ELF-1 (cell line): ENCODE measurements around the gene SLC35G2.
"Not testable (repeated sequence)": the region's sequence is repeated elsewhere in the genome, so short reads cannot be mapped to it uniquely, and the experiment has no call there.

Source experiments
- DNase-seq: peaks from one replicate; pipeline ENCODE4 v3.0.0-alpha.2; 2016; ENCODE audit warnings: low read depth, low spot score

SLC35G2 gene

DNA sequence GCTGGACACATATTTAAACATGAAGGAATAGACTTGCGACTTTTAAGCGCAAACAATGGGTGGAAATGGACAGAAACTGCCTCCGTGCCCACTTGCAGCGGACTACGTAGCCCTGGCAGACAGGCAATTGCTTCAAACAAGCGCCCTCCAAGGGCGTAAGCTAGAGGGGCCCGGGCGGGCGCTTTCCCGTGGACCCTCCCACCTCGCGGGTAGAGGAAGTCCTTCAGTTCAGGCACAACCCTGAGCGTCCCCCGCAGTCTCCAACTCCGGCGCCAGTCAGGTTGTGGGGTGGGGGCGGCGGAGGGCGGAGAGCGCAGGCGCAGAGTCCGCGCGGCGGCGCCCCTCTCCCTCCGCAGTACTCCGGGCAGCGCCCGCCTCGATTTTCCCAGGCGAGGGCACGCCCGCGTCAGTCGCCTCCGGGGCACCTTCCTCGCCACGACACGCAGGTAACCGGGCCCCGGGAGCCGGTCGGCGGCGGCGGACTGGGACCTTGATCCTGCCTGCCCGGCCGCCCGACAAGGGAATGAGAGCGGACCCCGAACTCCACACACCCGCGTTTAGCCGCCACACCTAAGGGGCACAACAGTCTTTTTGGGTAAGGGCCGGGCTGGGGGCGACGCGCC lies at the start of gene SLC35G2:
Gene SLC35G2, plus strand, starts transcription at position 358 of the 623 bp plus-strand sequence. CDS start 35,335 bp downstream, outside the sequence.
- peak; percentile 71 for DNase-seq

- DNase-seq, result no peak
Observed at GRCh38 chr3:136772709-136773108, 46.2 kb upstream of the SLC35G2 start.

GRCh38 chr3:136778865-136779264 lies 40.1 kb upstream of the SLC35G2 start:
- DNase-seq, result no peak

DNA sequence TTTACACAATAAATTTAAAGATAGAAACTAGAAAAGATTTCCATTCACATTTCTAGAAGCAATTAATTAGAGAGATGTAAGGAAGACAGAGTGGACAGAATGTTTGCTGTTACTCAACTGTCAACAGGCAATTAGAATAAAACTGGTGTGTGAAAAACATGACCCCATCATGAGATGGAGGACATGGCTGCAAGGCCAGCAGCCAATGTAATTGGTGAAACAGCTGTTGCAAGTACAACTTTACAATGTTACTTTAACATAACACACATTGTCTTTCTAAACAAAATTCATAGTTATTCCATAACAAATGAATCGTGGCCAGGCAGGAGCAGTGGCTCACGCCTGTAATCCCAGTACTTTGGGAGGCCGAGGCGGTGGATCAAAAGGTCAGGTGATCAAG lies 38.2 kb upstream of the SLC35G2 start:
- no peak for DNase-seq

GRCh38 chr3:136783708-136784191 lies 35.2 kb upstream of the SLC35G2 start:
- no peak for DNase-seq

- DNase-seq, result no peak
Observed at GRCh38 chr3:136787349-136787748, 31.6 kb upstream of the SLC35G2 start.

GRCh38 chr3:136788154-136788553 lies 30.8 kb upstream of the SLC35G2 start:
- DNase-seq, result no peak

GRCh38 chr3:136789976-136790375 lies 28.9 kb upstream of the SLC35G2 start:
- DNase-seq, result no peak

DNA sequence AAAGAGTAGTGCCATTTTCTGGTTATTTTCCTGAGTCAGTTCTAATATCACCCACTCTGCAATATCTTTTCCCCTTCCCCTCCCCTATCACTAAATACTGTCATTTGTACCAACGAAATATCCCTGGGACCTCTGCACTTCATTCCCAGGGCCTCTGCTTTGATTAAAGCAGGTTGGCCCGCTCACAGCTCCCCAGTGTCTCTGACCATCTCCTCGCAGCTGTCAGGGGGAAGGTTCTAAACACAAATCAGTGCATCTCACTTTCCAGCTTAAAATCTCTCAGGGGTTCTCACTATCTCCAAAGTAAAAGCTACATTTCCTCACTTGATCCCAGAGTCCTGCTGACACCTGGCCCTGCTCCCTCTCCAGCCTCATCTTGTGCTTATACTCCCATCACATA lies 28.1 kb upstream of the SLC35G2 start:
- DNase-seq, result no peak

DNA sequence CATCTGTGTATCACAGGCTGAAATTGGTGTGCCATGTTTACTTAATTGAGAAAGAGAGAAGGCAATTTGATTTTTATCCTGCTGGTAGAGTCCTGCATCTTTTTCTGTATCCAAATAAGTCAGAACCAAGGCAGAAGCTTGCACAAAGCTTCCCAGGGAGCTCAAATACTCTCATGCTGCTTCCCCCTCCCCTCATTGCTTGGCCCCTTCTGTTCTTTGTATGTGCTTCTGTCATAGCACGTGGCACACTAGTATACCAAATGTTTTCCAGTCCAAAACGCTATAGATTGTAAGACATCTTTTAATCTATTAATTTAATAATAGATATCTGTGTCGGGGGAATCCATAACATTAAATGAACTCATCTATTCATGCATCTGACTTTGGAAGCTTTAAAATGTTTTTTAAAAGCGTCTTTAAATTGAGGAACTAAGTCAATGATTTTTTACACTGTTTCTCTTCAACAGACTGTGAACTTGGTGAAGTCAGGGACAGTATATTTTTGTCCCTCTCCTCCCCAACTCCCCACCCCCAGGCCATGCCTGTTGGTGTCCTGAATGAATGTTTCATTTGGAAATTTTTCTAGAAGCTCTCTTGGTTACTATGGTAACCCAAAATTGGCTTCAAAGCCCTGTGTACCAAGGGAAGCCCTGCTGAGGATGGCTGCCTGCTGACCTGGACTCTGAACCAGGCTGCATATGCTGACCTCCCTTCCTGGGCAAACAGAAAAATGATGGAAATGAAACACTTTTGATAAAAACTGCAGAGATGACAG lies 26.2 kb upstream of the SLC35G2 start:
- no peak for DNase-seq

- not testable (repeated sequence) for DNase-seq
Observed at GRCh38 chr3:136801146-136801545, 17.8 kb upstream of the SLC35G2 start.

- no peak for DNase-seq
Observed at GRCh38 chr3:136802481-136802996, 16.4 kb upstream of the SLC35G2 start.

- no peak for DNase-seq
Observed at GRCh38 chr3:136804141-136804540, 14.8 kb upstream of the SLC35G2 start.

- no peak for DNase-seq
Observed at GRCh38 chr3:136804813-136805212, 14.1 kb upstream of the SLC35G2 start.

GRCh38 chr3:136805795-136806194 lies 13.1 kb upstream of the SLC35G2 start:
- DNase-seq, result no peak

DNA sequence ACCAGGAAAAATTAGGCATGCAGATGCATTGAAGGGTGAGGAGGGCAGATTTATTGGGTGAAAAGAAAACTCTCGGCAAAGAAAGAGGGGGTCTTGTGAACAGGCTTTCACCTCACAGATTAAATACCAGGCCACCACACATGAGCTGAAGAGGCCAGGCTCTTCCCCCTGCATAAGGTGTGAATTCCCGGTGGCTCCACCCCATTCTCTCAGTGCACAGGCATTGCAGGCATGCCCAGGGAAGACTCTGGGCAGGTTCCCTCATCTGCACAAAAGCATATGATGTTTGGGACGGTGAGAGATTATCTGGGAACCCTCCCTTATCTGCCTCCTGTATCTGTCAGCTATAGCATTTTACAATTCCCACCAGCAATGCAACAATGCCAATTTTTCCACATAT lies 7.2 kb upstream of the SLC35G2 start:
- no peak for DNase-seq

DNA sequence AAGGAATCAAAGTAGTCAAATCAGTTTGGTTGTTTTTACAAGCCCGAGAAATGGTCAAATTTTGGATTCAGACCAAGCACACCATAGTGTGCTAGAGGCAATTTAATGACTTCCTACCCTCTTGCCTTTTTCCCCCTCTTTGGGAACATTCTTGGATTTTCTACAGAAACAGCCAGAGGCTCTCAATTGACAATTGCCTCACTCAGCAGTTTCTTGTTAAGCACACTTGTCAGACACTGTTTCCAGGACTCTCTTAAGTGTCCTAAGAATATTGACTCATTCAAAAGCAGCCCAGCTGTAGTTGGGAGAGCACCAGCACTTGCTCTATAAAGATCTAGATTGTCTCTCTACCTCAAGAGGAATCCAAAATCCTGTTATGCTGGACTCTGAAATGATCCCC lies 1.5 kb upstream of the SLC35G2 start:
- peak; percentile 20 for DNase-seq

GRCh38 chr3:136818191-136818768 lies 646 bp upstream of the SLC35G2 start:
- peak; percentile 15 for DNase-seq

DNA sequence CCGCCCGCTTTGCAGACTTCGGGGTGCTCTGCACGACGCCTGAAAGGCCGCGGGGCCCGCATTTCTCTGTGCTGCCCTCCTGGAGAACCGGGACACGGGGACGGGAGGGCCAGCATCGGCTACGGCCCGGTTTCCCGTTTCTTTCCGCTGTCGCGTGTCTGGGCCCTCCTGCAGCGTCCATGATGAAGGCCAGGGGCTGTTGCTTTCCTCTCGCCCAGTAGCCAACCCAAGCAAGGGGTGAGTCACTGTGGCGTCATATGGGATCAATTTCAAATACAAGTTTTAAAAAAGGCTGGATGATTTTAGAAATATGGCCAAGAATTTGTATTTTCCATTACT lies 435 bp downstream of the SLC35G2 start:
- DNase-seq, result peak; percentile 56

GRCh38 chr3:136819731-136820679 lies 1.1 kb downstream of the SLC35G2 start:
- DNase-seq, result peak; percentile 76

GRCh38 chr3:136831461-136831860 lies 12.5 kb downstream of the SLC35G2 start:
- DNase-seq, result no peak
